Measurements from ENCODE around the gene ZNF324. TPM values are rescaled to one million over a fixed set of nuclear protein-coding genes. Genes with fewer than 3 reads are reported as not detected.
"Not testable (repeated sequence)": the region's sequence is repeated elsewhere in the genome, so short reads cannot be mapped to it uniquely, and the experiment has no call there.

ZNF324 gene
- 13.6 and 14.7 TPM in 2 replicates for total RNA-seq

- Mint-ChIP-seq H3K9me3 (no peaks in the 10 kb centered on the region), H3K27ac (peak within 1 kb of the TSS; percentile 84), H3K27me3 (peaks cover 2% of the 10 kb centered on the region), H3K4me3 (peak within 1 kb of the TSS; percentile 89), H3K4me1 (peaks cover 15% of the 10 kb centered on the region), H3K36me3 (ENCODE audit: low read depth) (peaks cover 13% of the 10 kb centered on the region)
- DNase-seq = peak; percentile 100
- intact Hi-C loops (cut with micrococcal nuclease) = loop anchor here (1.0 to 2.0 kb wide), 6 partner anchors 8 to 188 kb away; partner anchors contain the start of genes MZF1, ZNF324B, ZNF8 and ZNF837
Observed at GRCh38 chr19:58466760-58467589, at the start of gene ZNF324. ZNF324 (plus strand) TSS chr19:58467080; CDS start chr19:58469186, 2,106 bp downstream.

- no peaks in the 10 kb centered on the region for H3K4me1 Mint-ChIP-seq
- H3K9me3 Mint-ChIP-seq = peaks cover 36% of the 10 kb centered on the region
- H3K4me3 Mint-ChIP-seq = no peak overlapping the region
- no peak for DNase-seq
- intact Hi-C loops (cut with micrococcal nuclease) = no loop called here
- peaks cover 36% of the 10 kb centered on the region for H3K36me3 Mint-ChIP-seq (ENCODE audit: low read depth)
- no peak overlapping the region for H3K27ac Mint-ChIP-seq
- H3K27me3 Mint-ChIP-seq = no peaks in the 10 kb centered on the region
Observed at GRCh38 chr19:58428617-58429016, 38.3 kb upstream of the ZNF324 start.

GRCh38 chr19:58429745-58430144 lies 37.1 kb upstream of the ZNF324 start:
- H3K9me3 Mint-ChIP-seq = peaks cover 32% of the 10 kb centered on the region

GRCh38 chr19:58434217-58434616 lies 32.7 kb upstream of the ZNF324 start:
- H3K4me1 Mint-ChIP-seq = peaks cover 8% of the 10 kb centered on the region

More at GRCh38 chr19:58429745-58430144, 37.1 kb upstream of the ZNF324 start:
- Mint-ChIP-seq H3K36me3 (ENCODE audit: low read depth) (peaks cover 45% of the 10 kb centered on the region), H3K4me3 (no peak overlapping the region), H3K27me3 (no peaks in the 10 kb centered on the region), H3K4me1 (no peaks in the 10 kb centered on the region), H3K27ac (no peak overlapping the region)
- DNase-seq = no peak
- intact Hi-C loops (cut with micrococcal nuclease) = no loop called here

DNA sequence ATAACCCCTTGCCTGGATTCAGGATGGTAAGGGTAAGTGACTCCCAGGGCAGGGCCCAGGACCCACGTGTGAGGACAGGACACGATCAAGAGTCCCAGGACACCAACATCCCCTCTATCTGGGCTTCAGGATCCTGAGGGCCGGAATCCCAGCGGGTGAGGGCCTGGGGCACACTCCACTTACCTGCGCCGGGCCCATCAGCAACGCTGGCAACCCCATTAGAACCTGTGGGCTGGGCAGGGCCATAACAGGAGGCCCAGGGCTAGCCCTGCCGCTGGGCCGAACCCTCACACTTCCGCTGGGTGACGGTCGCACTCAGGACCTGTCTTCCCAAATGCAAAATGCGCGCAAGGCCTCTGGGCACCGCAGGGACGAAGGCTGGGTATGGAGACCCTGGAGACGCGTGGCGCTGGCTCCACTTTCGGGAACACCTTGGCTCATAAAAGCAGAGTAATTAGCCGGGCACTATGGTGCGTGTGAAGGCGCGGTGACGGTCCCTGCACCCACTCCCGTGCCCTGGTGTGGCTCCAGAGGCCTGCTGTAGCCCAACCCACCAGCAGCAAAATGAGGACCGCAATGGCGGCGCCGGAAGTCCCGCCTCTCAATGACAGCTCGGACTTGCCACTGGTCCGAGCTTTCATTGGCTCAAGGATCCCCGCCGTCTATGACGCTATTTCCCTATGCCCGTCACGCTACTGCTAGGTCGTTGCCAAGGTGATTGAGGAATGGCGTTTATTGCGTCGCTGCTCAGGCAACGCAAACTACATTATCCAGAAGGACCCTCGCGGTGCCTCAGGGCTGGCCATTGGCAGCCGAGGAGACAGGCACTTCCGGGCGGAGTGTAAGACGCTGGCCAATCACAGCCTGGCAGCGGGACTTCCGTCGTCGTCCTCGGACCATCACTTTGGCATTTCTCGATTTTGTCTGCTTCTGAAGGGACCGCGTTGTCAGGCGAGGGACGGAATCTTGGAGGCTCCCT lies 27.0 kb upstream of the ZNF324 start, which contains the start of gene ZNF132:
TSS of gene ZNF132 (minus strand) at position 578 of the 979 bp plus-strand sequence. CDS start at position 246, 332 bp downstream.
- Mint-ChIP-seq H3K27me3 (no peaks in the 10 kb centered on the region), H3K36me3 (ENCODE audit: low read depth) (peaks cover 48% of the 10 kb centered on the region), H3K9me3 (peaks cover 40% of the 10 kb centered on the region), H3K4me3 (peak within 1 kb of the TSS; percentile 97), H3K4me1 (peaks cover 21% of the 10 kb centered on the region), H3K27ac (peak within 1 kb of the TSS; percentile 97)
- intact Hi-C loops (cut with micrococcal nuclease) = loop anchor here (1.0 kb wide), 7 partner anchors 11 to 162 kb away; partner anchors contain the start of genes ERVK3-1, RPS5, ZNF324B and ZNF584
- DNase-seq = peak; percentile 98

More at GRCh38 chr19:58434217-58434616, 32.7 kb upstream of the ZNF324 start:
- intact Hi-C loops (cut with micrococcal nuclease) = no loop called here
- H3K4me3 Mint-ChIP-seq = no peak overlapping the region
- H3K27me3 Mint-ChIP-seq = no peaks in the 10 kb centered on the region
- DNase-seq = no peak
- no peak overlapping the region for H3K27ac Mint-ChIP-seq
- H3K9me3 Mint-ChIP-seq = peaks cover 40% of the 10 kb centered on the region
- peaks cover 77% of the 10 kb centered on the region for H3K36me3 Mint-ChIP-seq (ENCODE audit: low read depth)

DNA sequence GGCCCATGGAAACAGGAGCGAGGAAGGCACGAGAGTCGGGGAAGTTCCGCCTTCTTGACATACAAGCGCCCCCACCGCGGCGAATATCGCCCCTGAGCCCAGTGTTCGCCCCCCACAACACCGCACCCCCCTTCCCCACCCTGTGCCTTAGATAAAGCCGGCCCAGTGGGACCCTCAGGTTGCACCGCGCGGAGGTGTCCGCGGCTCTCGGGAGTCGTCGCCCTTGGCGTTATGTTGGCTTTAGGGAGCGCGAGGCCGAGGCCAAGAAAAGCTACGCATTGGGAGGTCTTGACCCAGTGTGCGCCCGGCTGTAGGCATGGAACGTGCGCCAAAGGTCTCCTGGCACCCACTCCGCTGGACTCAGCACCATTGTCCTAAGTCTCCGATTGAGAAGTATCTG lies 26.3 kb upstream of the ZNF324 start:
- no peak for DNase-seq
- H3K9me3 Mint-ChIP-seq = peaks cover 36% of the 10 kb centered on the region
- H3K27ac Mint-ChIP-seq = peak overlapping the region; percentile 97
- H3K4me3 Mint-ChIP-seq = peak overlapping the region; percentile 97
- peaks cover 21% of the 10 kb centered on the region for H3K4me1 Mint-ChIP-seq
- peaks cover 41% of the 10 kb centered on the region for H3K36me3 Mint-ChIP-seq (ENCODE audit: low read depth)
- no peaks in the 10 kb centered on the region for H3K27me3 Mint-ChIP-seq
- intact Hi-C loops (cut with micrococcal nuclease) = loop anchor here (1.0 kb wide), 7 partner anchors 11 to 162 kb away; partner anchors contain the start of genes ERVK3-1, RPS5, ZNF324B and ZNF584

GRCh38 chr19:58442986-58443385 lies 23.9 kb upstream of the ZNF324 start:
- peaks cover 20% of the 10 kb centered on the region for H3K36me3 Mint-ChIP-seq (ENCODE audit: low read depth)
- peaks cover 20% of the 10 kb centered on the region for H3K4me1 Mint-ChIP-seq
- H3K27ac Mint-ChIP-seq; H3K4me3 Mint-ChIP-seq; intact Hi-C loops (cut with micrococcal nuclease); H3K27me3 Mint-ChIP-seq; DNase-seq: not testable (repeated sequence)
- peaks cover 31% of the 10 kb centered on the region for H3K9me3 Mint-ChIP-seq

DNA sequence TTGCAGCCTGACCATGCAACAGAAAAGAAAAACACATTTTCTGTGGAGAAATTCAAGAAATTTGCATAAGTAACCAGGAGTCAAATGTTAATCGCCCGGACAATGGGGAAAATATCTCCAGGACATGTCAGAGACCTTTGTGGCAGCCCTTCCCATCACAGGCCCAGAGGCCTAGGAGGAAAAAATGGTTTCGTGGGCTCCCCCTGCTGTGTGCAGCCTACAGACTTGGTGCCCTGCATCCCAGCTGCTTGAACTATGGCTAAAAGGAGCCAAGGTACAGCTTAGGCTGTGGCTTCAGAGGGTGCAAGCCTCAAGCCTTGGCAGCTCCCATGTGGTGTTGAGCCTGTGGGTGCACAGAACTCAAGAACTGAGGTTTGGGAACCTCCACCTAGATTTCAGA lies 18.0 kb upstream of the ZNF324 start:
- Mint-ChIP-seq H3K4me1 (peaks cover 21% of the 10 kb centered on the region), H3K9me3 (peaks cover 19% of the 10 kb centered on the region)
- DNase-seq; H3K4me3 Mint-ChIP-seq; H3K36me3 Mint-ChIP-seq (ENCODE audit: low read depth); intact Hi-C loops (cut with micrococcal nuclease); H3K27ac Mint-ChIP-seq; H3K27me3 Mint-ChIP-seq: not testable (repeated sequence)

- intact Hi-C loops (cut with micrococcal nuclease) = loop anchor here (2.0 kb wide), 1 partner anchor 41 kb away; the partner anchor contains the start of gene ZNF584
- Mint-ChIP-seq H3K9me3 (peaks cover 19% of the 10 kb centered on the region), H3K36me3 (ENCODE audit: low read depth) (peaks cover 15% of the 10 kb centered on the region), H3K4me1 (peaks cover 21% of the 10 kb centered on the region)
- H3K4me3 Mint-ChIP-seq, H3K27ac Mint-ChIP-seq, DNase-seq, H3K27me3 Mint-ChIP-seq: not testable (repeated sequence)
Observed at GRCh38 chr19:58449980-58450379, 16.9 kb upstream of the ZNF324 start.

DNA sequence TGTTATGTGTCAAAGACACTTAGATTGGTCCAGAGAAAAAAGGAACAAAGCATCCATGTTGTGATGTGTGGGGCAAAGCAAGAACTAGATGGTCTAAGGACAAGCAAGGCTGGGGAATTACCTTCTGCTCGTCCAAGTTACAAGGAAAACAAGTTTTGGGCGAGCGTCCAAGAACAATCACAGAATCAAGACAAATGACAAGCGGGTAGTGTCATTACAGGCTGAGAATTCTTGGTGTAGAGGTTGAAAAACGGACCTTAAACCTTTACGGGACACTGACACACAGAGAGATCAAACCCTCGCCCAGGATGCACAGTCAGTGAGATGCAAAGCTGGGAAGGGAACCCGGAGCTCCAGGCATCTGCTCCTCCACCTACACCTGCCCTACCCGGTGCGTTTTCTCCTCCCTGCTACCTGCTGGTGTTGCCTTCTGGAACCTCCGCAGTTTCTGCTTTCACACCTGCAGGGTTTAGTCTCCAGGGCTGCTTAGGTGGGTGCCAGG lies 16.0 kb upstream of the ZNF324 start:
- Mint-ChIP-seq H3K27ac (peak overlapping the region; percentile 53), H3K4me1 (peaks cover 21% of the 10 kb centered on the region), H3K9me3 (peaks cover 19% of the 10 kb centered on the region), H3K36me3 (ENCODE audit: low read depth) (peaks cover 17% of the 10 kb centered on the region), H3K4me3 (peak overlapping the region; percentile 90), H3K27me3 (peaks cover 6% of the 10 kb centered on the region)
- intact Hi-C loops (cut with micrococcal nuclease) = loop anchor here (1.0 to 2.0 kb wide), 4 partner anchors 11 to 42 kb away; partner anchors contain the start of genes ZNF132, ZNF324, ZNF446 and ZNF584
- no peak for DNase-seq

GRCh38 chr19:58451358-58452101 lies 15.3 kb upstream of the ZNF324 start, which contains the start of gene ZNF324B:
ZNF324B (plus strand) TSS chr19:58451622; CDS start chr19:58453702, 2,080 bp downstream.
- peaks cover 21% of the 10 kb centered on the region for H3K4me1 Mint-ChIP-seq
- intact Hi-C loops (cut with micrococcal nuclease) = loop anchor here (1.0 to 2.0 kb wide), 4 partner anchors 11 to 43 kb away; partner anchors contain the start of genes ZNF132, ZNF324, ZNF446 and ZNF584
- peak within 1 kb of the TSS; percentile 90 for H3K4me3 Mint-ChIP-seq
- H3K36me3 Mint-ChIP-seq (ENCODE audit: low read depth) = peaks cover 19% of the 10 kb centered on the region
- H3K27me3 Mint-ChIP-seq = peaks cover 6% of the 10 kb centered on the region
- H3K9me3 Mint-ChIP-seq = peaks cover 19% of the 10 kb centered on the region
- H3K27ac Mint-ChIP-seq = peak within 1 kb of the TSS; percentile 53
- peak; percentile 99 for DNase-seq

GRCh38 chr19:58453743-58454142 lies 13.1 kb upstream of the ZNF324 start:
- intact Hi-C loops (cut with micrococcal nuclease) = no loop called here
- peak; percentile 59 for DNase-seq
- H3K27ac Mint-ChIP-seq = no peak overlapping the region
- peaks cover 28% of the 10 kb centered on the region for H3K36me3 Mint-ChIP-seq (ENCODE audit: low read depth)
- peaks cover 9% of the 10 kb centered on the region for H3K9me3 Mint-ChIP-seq
- peaks cover 6% of the 10 kb centered on the region for H3K27me3 Mint-ChIP-seq
- H3K4me1 Mint-ChIP-seq = peaks cover 21% of the 10 kb centered on the region
- peak overlapping the region; percentile 19 for H3K4me3 Mint-ChIP-seq
